IPS-18a (cell line): Measurements from ENCODE around the gene ARIH2.

Experiments used
- H3K27ac ChIP-seq: one replicate; pipeline ENCODE4 v1.5.1; 2013; ENCODE audit warnings: low read length
- H3K27me3 ChIP-seq: one replicate; pipeline ENCODE4 v1.6.1; 2013; ENCODE audit warnings: mild to moderate bottlenecking, low read length; ENCODE audit not compliant: control insufficient read depth, insufficient read depth
- H3K36me3 ChIP-seq: one replicate; pipeline ENCODE4 v1.6.1; 2013; ENCODE audit warnings: low read depth, low read length; ENCODE audit not compliant: control insufficient read depth
- H3K4me1 ChIP-seq: one replicate; pipeline ENCODE4 v1.6.1; 2013; ENCODE audit warnings: low read depth, low read length; ENCODE audit not compliant: control insufficient read depth
- H3K4me3 ChIP-seq: one replicate; pipeline ENCODE4 v1.5.1; 2013; ENCODE audit warnings: low read length
- H3K9ac ChIP-seq: one replicate; pipeline ENCODE4 v1.6.1; 2013; ENCODE audit warnings: mild to moderate bottlenecking, low read length, moderate library complexity
- H3K9me3 ChIP-seq: one replicate; pipeline ENCODE4 v1.6.1; 2013; ENCODE audit warnings: low read depth, low read length; ENCODE audit not compliant: control insufficient read depth

ARIH2 gene

GRCh38 chr3:48931944-48932580, 13.4 kb downstream of the ARIH2 start:
- H3K4me1 ChIP-seq, result no peaks in the 10 kb centered on the region
- H3K27me3 ChIP-seq, result no peaks in the 10 kb centered on the region
- no peaks in the 10 kb centered on the region for H3K9me3 ChIP-seq
- H3K36me3 ChIP-seq, result peaks cover 38% of the 10 kb centered on the region
- no peak overlapping the region for H3K4me3 ChIP-seq
- no peak overlapping the region for H3K9ac ChIP-seq
- no peak overlapping the region for H3K27ac ChIP-seq

- peaks cover 14% of the 10 kb centered on the region for H3K36me3 ChIP-seq
- no peaks in the 10 kb centered on the region for H3K27me3 ChIP-seq
- no peaks in the 10 kb centered on the region for H3K9me3 ChIP-seq
- H3K9ac ChIP-seq, result no peak overlapping the region
- no peak overlapping the region for H3K4me3 ChIP-seq
- H3K4me1 ChIP-seq, result no peaks in the 10 kb centered on the region
- H3K27ac ChIP-seq, result no peak overlapping the region
These were observed 15.8 kb downstream of the ARIH2 start for GRCh38 chr3:48934333-48934991.

GRCh38 chr3:48935530-48935929, 16.9 kb downstream of the ARIH2 start:
- Histone ChIP-seq H3K9me3 (no peaks in the 10 kb centered on the region), H3K4me3 (no peak overlapping the region), H3K4me1 (no peaks in the 10 kb centered on the region), H3K9ac (no peak overlapping the region), H3K27ac (no peak overlapping the region), H3K36me3 (peaks cover 11% of the 10 kb centered on the region), H3K27me3 (no peaks in the 10 kb centered on the region)

- Histone ChIP-seq H3K9me3 (no peaks in the 10 kb centered on the region), H3K4me1 (no peaks in the 10 kb centered on the region), H3K36me3 (peaks cover 11% of the 10 kb centered on the region), H3K27me3 (no peaks in the 10 kb centered on the region), H3K4me3 (no peak overlapping the region), H3K9ac (no peak overlapping the region), H3K27ac (no peak overlapping the region)
These were observed 19.5 kb downstream of the ARIH2 start for GRCh38 chr3:48938156-48938555.

- Histone ChIP-seq H3K4me1 (no peaks in the 10 kb centered on the region), H3K27me3 (no peaks in the 10 kb centered on the region), H3K27ac (no peak overlapping the region), H3K36me3 (peaks cover 10% of the 10 kb centered on the region), H3K9ac (no peak overlapping the region), H3K9me3 (no peaks in the 10 kb centered on the region), H3K4me3 (no peak overlapping the region)
These were observed 20.0 kb downstream of the ARIH2 start for GRCh38 chr3:48938689-48939088.

- Histone ChIP-seq H3K9ac (no peak overlapping the region), H3K4me3 (no peak overlapping the region), H3K36me3 (peaks cover 4% of the 10 kb centered on the region)
These were observed 26.8 kb downstream of the ARIH2 start for GRCh38 chr3:48945432-48945831.

GRCh38 chr3:48945891-48946549, 27.4 kb downstream of the ARIH2 start:
- Histone ChIP-seq H3K9ac (no peak overlapping the region), H3K27ac (no peak overlapping the region), H3K9me3 (no peaks in the 10 kb centered on the region), H3K27me3 (no peaks in the 10 kb centered on the region), H3K36me3 (peaks cover 4% of the 10 kb centered on the region), H3K4me3 (no peak overlapping the region), H3K4me1 (no peaks in the 10 kb centered on the region)

More at GRCh38 chr3:48945432-48945831, 26.8 kb downstream of the ARIH2 start:
- no peak overlapping the region for H3K27ac ChIP-seq
- no peaks in the 10 kb centered on the region for H3K9me3 ChIP-seq
- no peaks in the 10 kb centered on the region for H3K27me3 ChIP-seq
- no peaks in the 10 kb centered on the region for H3K4me1 ChIP-seq

- H3K4me1 ChIP-seq, result no peaks in the 10 kb centered on the region
- H3K4me3 ChIP-seq, result no peak overlapping the region
- H3K36me3 ChIP-seq, result peaks cover under 1% of the 10 kb centered on the region
- H3K9me3 ChIP-seq, result no peaks in the 10 kb centered on the region
- no peaks in the 10 kb centered on the region for H3K27me3 ChIP-seq
- H3K27ac ChIP-seq, result no peak overlapping the region
- H3K9ac ChIP-seq, result no peak overlapping the region
These were observed 30.7 kb downstream of the ARIH2 start for GRCh38 chr3:48949376-48949717.

- no peak overlapping the region for H3K27ac ChIP-seq
- H3K9ac ChIP-seq, result no peak overlapping the region
- H3K4me3 ChIP-seq, result no peak overlapping the region
- peaks cover 4% of the 10 kb centered on the region for H3K36me3 ChIP-seq
- no peaks in the 10 kb centered on the region for H3K27me3 ChIP-seq
- no peaks in the 10 kb centered on the region for H3K9me3 ChIP-seq
- H3K4me1 ChIP-seq, result no peaks in the 10 kb centered on the region
These were observed 31.4 kb downstream of the ARIH2 start for GRCh38 chr3:48950051-48950450.

- H3K9ac ChIP-seq, result no peak overlapping the region
- no peak overlapping the region for H3K4me3 ChIP-seq
- H3K36me3 ChIP-seq, result peaks cover 4% of the 10 kb centered on the region
- no peaks in the 10 kb centered on the region for H3K9me3 ChIP-seq
- no peaks in the 10 kb centered on the region for H3K4me1 ChIP-seq
- no peaks in the 10 kb centered on the region for H3K27me3 ChIP-seq
- H3K27ac ChIP-seq, result no peak overlapping the region
These were observed 33.1 kb downstream of the ARIH2 start for GRCh38 chr3:48951764-48952163.

GRCh38 chr3:48952510-48953118, 34.0 kb downstream of the ARIH2 start:
- Histone ChIP-seq H3K27me3 (no peaks in the 10 kb centered on the region), H3K36me3 (peaks cover 4% of the 10 kb centered on the region), H3K27ac (no peak overlapping the region), H3K4me1 (no peaks in the 10 kb centered on the region), H3K9ac (no peak overlapping the region), H3K4me3 (no peak overlapping the region), H3K9me3 (no peaks in the 10 kb centered on the region)
